NCI-H2171 treated with DMSO at 0.1 percent for 48 hours (cell line): ENCODE measurements around the gene GORASP2.
"Not testable (repeated sequence)": the region's sequence is repeated elsewhere in the genome, so short reads cannot be mapped to it uniquely, and the experiment has no call there.

ENCODE experiments used
- DNase-seq: peaks from one replicate; lab custom pipeline; 2025; lab: John Stamatoyannopoulos, UW

GORASP2 gene

DNA sequence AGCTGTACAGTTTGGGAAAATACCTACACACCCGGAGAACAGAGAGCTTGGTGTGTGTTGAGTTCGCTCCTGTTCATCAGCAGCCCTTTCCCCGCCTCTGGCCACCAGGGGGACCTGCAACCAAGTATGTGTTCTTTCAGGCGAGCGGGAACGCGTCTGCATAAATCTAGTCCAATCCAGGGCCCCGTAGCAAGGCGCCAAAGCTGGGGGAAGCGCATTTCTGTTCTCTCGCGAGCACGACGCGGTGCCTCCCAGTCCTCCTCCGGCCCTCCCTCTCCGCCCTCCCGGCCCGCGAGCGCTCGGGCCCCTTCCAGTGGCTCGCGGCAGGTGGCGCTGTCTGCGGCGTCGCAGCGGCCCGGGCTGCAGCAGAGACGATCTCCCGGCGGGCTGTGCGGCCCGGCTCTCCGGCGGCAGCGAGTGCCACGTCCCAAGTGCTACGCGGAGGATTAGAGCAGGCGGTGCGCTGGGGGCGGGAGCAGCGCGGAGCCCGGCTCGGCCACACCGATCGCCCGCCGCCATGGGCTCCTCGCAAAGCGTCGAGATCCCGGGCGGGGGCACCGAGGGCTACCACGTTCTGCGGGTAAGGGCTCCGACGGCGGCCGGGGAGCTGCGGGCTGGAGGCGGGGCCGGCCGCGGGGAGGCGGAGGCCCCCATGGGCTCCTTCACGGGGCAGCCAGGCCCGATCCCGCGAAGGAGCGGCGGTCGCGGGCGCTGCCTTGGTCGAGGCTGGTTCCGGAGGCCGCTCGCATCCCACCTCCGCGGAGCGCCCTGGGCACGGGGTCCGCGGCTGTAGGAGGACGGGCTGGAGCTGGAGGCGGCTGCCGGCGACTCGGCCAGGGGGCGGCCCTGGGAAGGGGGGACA lies at the start of gene GORASP2:
Gene GORASP2, plus strand, starts transcription at position 430 of the 862 bp plus-strand sequence. Its CDS starts 88 bp downstream, at position 518.
- peak; percentile 99 for DNase-seq

- DNase-seq: no peak
These were observed 47.2 kb upstream of the GORASP2 start for GRCh38 chr2:170881840-170882239.

DNA sequence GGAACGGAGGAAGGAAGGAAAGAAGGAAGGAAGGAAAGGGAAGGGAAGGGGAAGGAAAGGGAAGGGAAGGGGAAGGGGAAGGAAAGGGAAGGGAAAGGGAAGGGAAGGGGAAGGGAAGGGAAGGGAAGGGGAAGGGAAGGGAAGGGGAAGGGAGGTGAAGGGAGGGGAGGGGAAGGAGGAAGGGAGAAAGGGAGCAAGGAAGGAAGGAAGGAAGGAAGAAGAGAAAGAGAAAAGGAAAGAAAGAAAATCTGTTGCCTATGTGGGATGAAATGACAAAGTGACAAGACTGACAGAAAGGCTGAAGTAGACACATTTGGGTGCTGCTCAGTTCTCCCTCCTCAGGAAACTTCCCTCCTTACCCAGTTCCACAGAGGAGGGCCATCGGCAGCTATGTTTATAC lies 46.3 kb upstream of the GORASP2 start:
- no peak for DNase-seq

- DNase-seq: no peak
These were observed 45.4 kb upstream of the GORASP2 start for GRCh38 chr2:170883683-170884082.

DNA sequence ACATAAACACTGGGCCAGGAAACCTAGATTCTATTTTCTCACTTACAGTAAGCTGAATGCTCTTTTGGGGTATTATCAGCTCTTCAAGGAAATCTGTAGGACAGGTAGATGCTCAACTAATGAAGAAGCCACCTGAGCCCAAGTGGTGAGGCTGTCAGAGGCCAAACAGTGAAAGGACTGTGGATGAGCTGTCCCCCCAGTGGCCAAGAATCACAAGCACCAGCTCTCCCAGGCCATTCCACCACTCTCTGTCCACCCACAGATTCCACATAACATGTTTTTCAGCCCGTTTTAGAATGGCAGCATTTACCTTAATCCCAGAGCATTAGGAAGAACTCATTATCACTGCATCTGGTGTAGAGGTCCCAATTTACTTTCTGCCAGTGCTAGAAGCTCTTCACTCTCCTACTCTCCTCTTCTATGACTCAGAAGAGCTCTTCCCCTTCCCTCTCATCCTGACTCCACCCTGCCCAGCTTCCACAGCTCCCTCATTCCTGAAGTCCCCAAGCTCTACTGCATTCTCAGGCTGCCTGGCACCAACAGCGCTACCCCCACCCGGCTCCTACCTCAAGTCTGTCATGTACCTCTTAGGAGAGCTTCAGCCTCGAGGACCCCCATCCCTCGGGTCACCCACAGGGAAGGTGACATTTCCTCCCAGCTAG lies 43.8 kb upstream of the GORASP2 start:
- no peak for DNase-seq

DNA sequence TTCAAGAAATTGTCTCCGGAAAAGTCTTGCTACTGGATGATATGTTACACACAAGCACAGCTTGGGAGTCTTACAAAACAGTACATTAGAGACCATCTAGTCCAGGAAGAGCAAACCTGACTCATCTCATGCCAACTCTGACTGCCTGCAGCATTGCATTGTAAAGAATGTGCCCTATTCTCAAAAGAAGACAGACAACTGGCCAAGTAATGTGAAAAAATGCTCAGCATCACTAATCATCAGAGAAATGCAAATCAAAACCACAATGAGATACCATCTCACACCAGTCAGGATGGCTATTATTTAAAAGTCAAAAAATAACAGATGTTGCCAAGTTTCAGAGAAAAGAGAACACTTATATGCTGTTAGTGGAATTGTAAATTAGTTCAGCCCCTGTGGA lies 42.7 kb upstream of the GORASP2 start:
- DNase-seq: no peak

DNA sequence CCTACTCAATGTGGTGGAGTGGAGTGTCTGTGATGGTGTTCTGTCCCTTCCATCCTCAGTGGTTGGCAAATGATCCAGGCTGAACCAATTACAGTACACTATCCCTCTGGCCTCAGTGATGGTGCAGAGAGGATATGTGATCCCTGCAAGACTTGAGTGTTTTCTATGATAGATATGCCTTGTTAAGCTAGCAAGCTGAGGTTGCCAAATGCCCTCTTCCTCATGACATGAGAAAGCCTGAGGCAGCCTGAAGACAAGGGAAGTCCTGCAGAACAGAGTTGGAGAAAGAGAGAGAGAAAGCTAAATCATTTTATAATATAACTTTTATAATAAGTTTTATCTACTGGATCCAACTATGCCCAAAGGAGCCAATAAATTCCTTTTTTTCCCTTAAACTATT lies 41.6 kb upstream of the GORASP2 start:
- no peak for DNase-seq

- DNase-seq: no peak
These were observed 41.2 kb upstream of the GORASP2 start for GRCh38 chr2:170887896-170888295.

DNA sequence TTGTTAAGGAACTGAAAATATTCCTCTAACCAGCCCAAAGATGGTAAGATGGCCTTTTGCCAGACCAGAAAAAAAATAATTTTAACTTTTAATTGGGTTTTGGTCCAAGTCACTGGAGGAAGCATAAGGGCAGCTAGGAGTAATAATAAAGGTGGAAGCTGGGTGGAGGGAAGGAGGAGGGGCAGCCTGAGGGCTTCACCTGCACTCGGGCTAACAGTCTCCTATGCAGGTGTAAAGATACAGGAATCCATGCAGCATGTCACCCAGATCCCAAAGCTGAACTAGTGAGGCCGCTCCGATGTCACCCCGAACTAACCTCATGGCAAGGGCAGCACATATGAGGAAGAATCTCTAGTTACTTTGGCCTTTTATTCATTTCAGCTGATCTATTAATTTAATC lies 37.2 kb upstream of the GORASP2 start:
- DNase-seq: no peak

- no peak for DNase-seq
These were observed 36.6 kb upstream of the GORASP2 start for GRCh38 chr2:170892391-170892951.

GRCh38 chr2:170895023-170895757 lies 33.9 kb upstream of the GORASP2 start:
- DNase-seq: peak; percentile 63

DNA sequence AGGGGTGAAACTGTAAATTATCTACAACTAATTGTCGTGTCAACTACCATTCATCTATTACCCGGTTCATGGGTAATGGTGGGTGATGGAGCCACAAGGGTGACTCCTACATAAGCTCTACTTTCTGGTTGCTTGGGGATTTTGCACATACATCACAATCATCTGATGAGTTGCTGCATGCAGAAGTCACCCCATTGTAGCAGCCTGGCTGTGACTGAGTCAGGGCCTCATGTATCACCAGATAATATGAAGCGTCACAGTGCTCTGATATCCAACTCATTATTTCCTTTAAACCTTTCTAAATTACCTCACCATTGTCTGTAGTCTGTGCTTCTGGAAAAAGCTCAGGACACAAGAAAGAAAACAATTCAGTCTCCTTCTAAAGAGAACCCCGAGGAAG lies 32.4 kb upstream of the GORASP2 start:
- no peak for DNase-seq

DNA sequence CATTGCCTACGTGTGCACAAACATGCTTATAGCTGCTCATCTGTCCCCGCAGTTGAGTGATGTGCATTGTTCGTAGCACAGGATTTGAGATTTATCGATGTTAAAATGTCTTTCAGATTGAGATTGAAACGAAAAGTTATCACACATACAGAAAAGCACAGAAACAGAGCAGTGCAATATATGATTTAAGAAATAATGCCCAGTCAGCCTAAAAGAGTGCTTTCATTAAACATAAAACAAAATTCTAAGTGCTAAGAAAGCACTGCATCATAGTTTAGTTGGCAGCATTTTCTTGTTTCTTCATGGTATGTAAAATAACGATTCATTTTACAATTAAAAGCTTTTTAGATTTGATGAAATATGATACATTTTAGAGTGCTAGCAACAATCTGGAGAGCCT lies 31.9 kb upstream of the GORASP2 start:
- no peak for DNase-seq

DNA sequence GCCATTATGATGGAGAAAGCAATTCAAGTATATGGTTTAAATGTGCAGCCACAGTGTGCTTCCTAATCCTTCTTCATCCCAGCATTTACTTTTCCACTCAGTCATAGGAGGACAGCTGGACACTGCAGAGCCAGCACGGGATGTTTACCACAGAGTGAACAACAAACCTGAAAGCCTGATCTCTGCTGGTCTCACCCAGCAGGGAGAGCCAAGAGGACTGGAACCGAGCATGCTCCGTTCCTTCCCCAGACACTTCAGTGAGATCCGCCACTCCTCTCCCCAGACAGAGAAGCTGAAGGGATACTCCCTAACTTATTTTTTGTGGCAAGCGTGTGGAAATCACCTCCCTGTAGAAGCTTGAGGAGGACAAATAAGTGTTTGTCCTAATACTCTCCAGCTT lies 23.2 kb upstream of the GORASP2 start:
- no peak for DNase-seq

DNA sequence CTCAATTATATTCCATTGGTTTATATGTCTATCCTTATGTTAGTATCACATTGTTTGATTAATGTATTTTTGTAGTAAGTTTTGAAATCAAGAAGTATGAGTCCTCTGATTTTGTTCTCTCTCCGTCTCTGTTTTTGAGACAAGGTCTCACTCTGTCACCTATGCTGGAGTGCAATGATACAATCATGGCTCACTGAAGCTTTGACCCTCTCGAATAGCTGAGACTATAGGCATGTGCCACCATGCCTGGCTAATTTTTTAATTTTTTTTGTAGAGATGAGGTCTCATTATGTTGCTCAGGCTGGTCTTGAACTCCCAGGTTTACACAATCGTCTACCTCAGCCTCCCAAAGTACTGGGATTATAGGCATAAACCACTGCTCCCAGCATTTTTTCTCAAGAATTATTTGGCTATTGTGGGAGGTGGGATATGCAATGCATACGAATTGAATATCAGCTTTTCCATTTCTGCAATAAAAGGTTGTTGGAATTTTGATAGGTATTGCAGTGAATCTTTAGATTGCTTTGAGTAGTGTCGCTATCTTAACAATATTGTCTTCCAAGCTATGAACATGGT lies 17.7 kb upstream of the GORASP2 start:
- no peak for DNase-seq

GRCh38 chr2:170914994-170915666 lies 13.9 kb upstream of the GORASP2 start:
- DNase-seq: not testable (repeated sequence)

- DNase-seq: peak; percentile 3
These were observed 11.7 kb upstream of the GORASP2 start for GRCh38 chr2:170917219-170917913.

GRCh38 chr2:170917957-170918356 lies 11.1 kb upstream of the GORASP2 start:
- DNase-seq: no peak

DNA sequence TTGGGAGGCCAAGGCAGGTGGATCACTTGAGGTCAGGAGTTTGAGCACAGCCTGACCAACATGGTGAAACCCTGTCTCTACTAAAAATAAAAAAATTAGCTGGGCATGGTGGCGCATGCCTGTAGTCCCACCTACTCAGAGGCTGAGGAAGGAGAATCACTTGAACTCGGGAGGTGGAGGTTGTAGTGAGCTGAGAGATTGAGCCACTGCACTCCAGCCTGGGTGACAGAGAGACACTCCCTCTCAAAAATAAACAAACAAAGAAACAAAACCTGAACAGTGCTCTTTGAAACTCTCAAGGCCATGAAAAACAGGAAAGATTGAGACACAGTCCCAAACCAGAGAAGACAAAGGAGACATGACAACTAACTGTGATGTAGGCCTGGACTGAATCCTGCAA lies 7.2 kb upstream of the GORASP2 start:
- not testable (repeated sequence) for DNase-seq

DNA sequence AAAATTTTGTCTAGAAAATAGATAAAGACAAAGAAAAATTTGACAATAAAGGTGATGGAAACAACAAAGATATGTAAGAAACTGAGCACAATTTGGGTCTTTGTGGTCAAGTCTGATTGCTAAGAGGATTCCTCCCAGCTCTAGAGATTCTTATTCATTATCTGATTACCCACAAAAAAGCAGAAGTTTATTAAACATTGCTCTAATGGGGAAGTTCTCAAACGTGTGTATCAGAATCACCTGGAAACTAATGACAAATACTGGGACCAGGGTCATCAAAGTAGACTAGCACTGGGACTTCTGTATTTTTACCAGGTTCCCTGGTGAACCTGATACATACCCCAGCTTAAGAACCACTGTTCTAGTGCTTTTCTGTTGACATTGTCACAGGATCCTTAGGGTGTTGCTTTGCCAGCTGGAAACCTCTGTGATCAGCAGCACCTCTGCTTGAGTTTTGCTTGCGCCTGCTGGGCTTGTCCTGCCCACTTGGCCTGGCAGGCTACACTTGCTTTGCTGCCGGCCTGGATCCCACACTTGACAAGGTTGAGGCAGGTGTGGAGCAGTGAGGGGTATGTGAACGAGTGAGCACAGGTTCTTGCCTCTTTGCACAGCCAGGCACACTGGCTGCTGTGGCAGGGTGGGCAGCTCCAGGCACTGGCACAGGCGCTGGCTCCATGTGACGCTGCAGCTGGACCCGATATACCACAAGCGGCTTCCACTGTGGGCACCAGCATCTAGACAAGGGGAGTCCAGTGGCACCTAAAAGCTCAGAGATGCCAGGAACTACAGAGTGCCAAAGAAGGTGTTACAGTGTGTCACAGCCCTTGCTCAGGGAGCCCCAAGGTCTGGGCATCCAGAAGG lies 6.2 kb upstream of the GORASP2 start:
- DNase-seq: no peak
